ENCODE data around the gene PIK3R1. TPM values are rescaled to one million over a fixed set of nuclear protein-coding genes. Genes with fewer than 3 reads are reported as not detected.
A peak's percentile ranks its signal among the peaks of the same experiment; 100 is the strongest.

PIK3R1 gene
- total and polyA plus RNA-seq, 7 donors: 29.7 to 155 (median 102) TPM

DNA sequence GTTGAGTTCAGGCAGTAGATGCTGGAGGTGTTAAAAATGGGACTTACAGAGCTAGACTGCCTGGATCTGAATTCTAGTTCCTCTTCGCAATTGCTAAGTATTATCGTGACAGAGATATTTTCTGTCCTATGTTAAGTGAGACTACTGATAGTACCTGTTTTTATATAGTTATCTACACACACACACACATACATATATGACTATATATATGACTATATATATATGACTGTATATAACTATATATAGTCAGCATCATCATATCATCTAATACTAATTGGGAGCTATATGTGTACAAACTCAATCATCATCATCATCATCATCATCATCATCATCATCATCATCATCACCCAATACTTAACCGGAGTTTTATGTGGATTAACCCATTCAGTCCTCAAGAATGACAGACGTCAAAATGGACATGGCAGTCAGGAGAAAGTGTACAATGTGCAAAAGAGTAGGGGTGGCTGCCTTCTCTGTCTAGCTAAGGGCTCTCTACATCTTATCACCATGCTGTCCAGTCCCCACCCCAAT is 7.3 kb downstream of the PIK3R1 start:
- ATAC-seq (no peak), DNase-seq (no peak)
- TF ChIP-seq, protein P1, sequence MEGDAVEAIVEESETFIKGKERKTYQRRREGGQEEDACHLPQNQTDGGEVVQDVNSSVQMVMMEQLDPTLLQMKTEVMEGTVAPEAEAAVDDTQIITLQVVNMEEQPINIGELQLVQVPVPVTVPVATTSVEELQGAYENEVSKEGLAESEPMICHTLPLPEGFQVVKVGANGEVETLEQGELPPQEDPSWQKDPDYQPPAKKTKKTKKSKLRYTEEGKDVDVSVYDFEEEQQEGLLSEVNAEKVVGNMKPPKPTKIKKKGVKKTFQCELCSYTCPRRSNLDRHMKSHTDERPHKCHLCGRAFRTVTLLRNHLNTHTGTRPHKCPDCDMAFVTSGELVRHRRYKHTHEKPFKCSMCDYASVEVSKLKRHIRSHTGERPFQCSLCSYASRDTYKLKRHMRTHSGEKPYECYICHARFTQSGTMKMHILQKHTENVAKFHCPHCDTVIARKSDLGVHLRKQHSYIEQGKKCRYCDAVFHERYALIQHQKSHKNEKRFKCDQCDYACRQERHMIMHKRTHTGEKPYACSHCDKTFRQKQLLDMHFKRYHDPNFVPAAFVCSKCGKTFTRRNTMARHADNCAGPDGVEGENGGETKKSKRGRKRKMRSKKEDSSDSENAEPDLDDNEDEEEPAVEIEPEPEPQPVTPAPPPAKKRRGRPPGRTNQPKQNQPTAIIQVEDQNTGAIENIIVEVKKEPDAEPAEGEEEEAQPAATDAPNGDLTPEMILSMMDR (IDR thresholded peaks at IDR 0.05): no peak
- Histone ChIP-seq H3K27me3 (ENCODE audit: insufficient read depth in 3 of 3, low read length in 2 of 3) (no peaks in the 10 kb centered on the region), H3K4me1 (peaks cover 53% of the 10 kb centered on the region), H3K9me3 (peaks cover 7% of the 10 kb centered on the region), H3K27ac (no peak overlapping the region), H3K4me3 (peak overlapping the region; percentile 4), H3K36me3 (ENCODE audit: insufficient read depth in 1 of 2, low read depth in 1 of 2) (peaks cover 8 to 18% of the 10 kb centered on the region in 2 donors)
- 89 to 91% (median 90%) methylated on average over 4 of the region's 4 CpGs for WGBS, 3 donors
- intact Hi-C loops (cut with DNase I): no loop called here

DNA sequence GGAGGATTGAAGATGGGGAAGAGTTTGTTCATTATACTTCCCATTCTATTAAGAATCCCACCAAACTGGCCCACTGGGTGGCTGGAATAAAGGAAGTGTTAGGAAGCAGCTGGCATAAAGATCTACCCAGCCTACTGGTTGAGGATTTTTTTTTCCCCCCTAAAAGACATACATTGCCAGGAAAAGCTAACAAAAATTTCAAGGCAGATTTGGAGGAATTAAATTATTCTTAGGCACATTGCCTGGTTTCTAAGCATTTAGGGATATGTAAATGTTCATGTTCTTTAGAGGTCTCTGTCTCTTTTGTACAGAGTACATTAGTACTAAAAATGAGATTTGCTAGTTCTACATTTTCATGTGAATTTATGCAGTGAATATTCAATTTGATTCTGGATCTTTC is 8.3 kb downstream of the PIK3R1 start:
- Histone ChIP-seq H3K27me3 (ENCODE audit: insufficient read depth in 3 of 3, low read length in 2 of 3) (no peaks in the 10 kb centered on the region), H3K36me3 (ENCODE audit: insufficient read depth in 1 of 2, low read depth in 1 of 2) (peaks cover 9 to 27% of the 10 kb centered on the region in 2 donors), H3K9me3 (peaks cover 7% of the 10 kb centered on the region), H3K27ac (peak overlapping the region; percentile 41), H3K4me1 (peaks cover 57% of the 10 kb centered on the region), H3K4me3 (peak overlapping the region; percentile 21)
- intact Hi-C loops (cut with DNase I): no loop called here
- TF ChIP-seq, protein P1 (IDR thresholded peaks at IDR 0.05): no peak
- ATAC-seq (no peak), DNase-seq (no peak)

DNA sequence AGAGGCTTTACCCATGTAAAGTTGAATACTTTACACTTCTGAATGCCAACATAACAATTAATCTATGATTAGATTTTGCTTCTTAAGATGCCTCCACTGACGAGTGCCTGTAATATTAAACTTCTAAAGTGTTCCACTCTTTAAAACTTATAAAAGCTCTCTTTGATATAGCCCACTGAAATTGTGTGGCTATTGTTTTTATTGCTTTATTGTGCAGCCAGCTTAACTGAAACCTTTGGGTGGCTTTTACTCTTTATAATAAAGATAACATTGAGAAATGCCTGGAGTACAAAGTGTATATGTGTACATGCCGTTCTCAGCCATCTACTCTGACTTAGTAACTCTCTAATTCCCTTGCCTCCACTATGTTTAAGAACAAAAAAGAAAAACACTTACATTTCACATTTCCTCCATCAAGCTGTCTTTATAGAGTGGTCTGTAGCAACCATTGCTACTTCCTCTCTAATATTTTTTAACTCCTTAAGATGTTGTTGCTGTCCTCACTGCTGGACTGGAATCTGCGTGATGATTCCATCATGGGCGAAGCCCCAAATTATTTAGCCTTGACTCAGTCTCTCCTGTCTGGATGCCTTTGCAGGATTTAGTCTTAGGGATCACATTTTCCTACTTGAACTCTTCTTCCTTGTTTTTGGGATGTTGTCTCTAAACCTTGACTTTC is 9.1 kb downstream of the PIK3R1 start:
- TF ChIP-seq, protein P1 (IDR thresholded peaks at IDR 0.05): no peak
- peaks cover 58% of the 10 kb centered on the region for H3K4me1 ChIP-seq
- DNase-seq: no peak
- peak overlapping the region; percentile 41 for H3K27ac ChIP-seq
- peak in 3 of 4 donors; percentile 41 to 63 (median 63) for ATAC-seq
- intact Hi-C loops (cut with DNase I): no loop called here
- no peaks in the 10 kb centered on the region for H3K27me3 ChIP-seq (ENCODE audit: insufficient read depth in 3 of 3, low read length in 2 of 3)
- WGBS, 3 donors: 49 to 59% (median 51%) methylated on average over 4 of the region's 4 CpGs
- H3K9me3 ChIP-seq: peaks cover 7% of the 10 kb centered on the region
- peak overlapping the region; percentile 21 for H3K4me3 ChIP-seq
- H3K36me3 ChIP-seq (ENCODE audit: insufficient read depth in 1 of 2, low read depth in 1 of 2): peaks cover 9 to 27% of the 10 kb centered on the region in 2 donors

DNA sequence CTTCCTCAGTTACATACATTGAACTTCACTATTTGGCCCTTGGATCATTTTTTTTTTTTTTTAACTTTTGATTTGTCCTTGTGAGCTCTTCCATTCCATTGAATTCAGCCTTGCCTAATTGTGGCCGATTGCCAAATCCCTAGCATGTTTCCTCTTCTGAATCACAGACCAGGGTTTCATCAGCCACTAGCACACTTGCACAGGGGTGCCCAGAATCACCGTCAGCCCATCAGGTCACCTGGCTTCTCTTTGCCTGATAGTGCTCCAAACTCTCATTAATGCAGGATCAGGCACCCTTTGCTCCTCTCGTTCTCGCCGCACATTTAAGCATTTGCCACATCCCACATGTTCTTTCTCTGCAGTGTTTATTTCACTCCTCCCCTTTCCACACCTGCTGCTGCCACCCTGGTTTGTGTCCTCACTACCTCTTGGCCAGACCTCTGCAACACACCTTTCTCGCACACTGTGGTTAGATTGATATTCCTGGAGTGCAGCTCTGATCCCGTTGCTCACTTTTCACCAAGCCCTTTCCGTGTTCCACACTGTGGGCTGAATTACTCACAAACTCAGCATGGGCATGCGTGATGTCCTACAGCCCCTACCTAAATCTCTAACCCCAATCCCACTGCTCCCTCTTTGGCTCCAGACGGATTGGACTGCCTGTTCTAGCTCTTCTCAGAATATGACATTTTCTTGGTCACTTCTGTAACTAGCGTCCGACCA is 9.8 kb downstream of the PIK3R1 start:
- H3K36me3 ChIP-seq (ENCODE audit: insufficient read depth in 1 of 2, low read depth in 1 of 2): peaks cover 5 to 27% of the 10 kb centered on the region in 2 donors
- DNase-seq: peak; percentile 69 to 79
- peak overlapping the region; percentile 21 for H3K4me3 ChIP-seq
- H3K27ac ChIP-seq: peak overlapping the region; percentile 41
- TF ChIP-seq, protein P1 (IDR thresholded peaks at IDR 0.05): no peak
- H3K27me3 ChIP-seq (ENCODE audit: insufficient read depth in 3 of 3, low read length in 2 of 3): no peaks in the 10 kb centered on the region
- peaks cover 60% of the 10 kb centered on the region for H3K4me1 ChIP-seq
- ATAC-seq: peak; percentile 81 to 93 (median 90)
- WGBS, 3 donors: 46 to 67% (median 48%) methylated on average over 12 of the region's 12 CpGs
- intact Hi-C loops (cut with DNase I): no loop called here
- H3K9me3 ChIP-seq: peaks cover 7% of the 10 kb centered on the region
